HG03159 (cell line): ENCODE measurements around the gene TBC1D1.

ENCODE experiments used
- ATAC-seq: cut with Tn5 transposase; IDR thresholded peaks from one replicate; pipeline ENCODE4 v1.9.1; 2021; ENCODE audit warnings: mild to moderate bottlenecking, moderate library complexity; ENCODE audit not compliant: unreplicated experiment

The TBC1D1 gene

DNA sequence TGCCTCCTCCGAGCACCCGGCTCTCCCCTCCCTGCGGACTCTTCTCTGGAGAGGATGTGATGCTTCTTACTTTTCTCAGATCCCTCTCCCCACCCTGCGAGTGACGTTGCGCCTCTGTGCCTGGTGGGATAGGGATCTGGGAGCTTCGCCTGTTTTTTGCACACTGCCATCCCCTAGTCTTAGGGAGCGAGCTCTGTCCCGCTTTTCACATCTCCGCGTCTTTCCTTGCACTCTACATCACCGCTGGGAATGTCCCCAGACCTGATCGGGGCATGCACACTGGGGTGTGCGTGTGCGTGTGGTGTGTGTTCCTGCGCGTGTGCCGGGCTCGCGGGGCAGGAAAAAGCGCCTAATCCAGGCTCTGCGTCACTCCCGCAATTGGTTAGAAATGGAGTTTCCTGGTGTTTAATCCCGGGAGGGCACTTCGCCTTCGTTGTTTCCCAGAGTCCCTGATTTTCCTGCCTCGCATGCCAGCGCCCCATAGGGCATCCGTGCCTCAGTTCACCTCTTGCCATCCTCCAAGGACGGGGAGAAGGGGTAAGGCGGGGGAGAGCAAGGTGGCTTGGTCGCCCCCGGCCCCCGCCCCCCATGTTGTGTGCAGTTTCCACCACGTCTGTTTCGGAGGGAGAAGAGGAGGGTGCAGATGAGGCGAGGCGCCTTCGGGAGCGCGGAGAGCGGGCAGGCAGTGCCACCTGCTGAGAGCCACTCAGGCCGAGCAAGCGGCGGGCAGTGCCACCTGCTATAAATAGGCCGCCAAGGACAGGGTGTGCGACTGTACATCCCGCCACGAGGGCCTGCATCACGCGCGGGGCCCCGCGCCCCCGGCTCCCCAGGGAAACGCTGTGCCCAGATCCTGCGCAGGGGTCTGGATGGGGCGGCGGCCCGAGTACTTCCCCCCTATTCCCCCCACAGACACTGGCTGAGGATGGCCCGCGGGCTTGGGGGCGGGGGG lies 759 bp upstream of the TBC1D1 start:
- ATAC-seq = peak; percentile 5

GRCh38 chr4:37891260-37892159 lies 626 bp downstream of the TBC1D1 start:
- ATAC-seq = peak; percentile 54

GRCh38 chr4:37892641-37893040 lies 1.8 kb downstream of the TBC1D1 start:
- peak; percentile 49 for ATAC-seq

DNA sequence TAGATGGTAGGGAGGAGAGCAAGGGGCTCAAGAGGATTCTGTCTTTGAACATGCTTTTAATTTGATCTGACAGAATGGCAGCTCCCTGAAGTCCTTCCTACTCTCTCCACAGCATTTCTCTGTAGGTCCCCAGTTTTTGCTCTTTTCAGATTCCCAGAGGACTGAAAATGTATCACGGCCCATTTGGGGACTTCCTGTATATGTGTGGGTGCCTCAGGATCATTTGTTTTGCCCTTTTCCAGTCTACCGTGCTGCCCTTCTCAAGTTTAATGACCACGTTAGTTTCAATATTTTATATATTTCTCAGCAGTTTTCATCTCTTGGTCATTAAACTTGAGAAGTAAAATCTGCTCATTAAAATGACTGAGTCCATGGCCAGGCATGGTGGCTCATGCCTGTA lies 2.3 kb downstream of the TBC1D1 start:
- ATAC-seq = no peak

GRCh38 chr4:37895271-37895670 lies 4.4 kb downstream of the TBC1D1 start:
- ATAC-seq = no peak

DNA sequence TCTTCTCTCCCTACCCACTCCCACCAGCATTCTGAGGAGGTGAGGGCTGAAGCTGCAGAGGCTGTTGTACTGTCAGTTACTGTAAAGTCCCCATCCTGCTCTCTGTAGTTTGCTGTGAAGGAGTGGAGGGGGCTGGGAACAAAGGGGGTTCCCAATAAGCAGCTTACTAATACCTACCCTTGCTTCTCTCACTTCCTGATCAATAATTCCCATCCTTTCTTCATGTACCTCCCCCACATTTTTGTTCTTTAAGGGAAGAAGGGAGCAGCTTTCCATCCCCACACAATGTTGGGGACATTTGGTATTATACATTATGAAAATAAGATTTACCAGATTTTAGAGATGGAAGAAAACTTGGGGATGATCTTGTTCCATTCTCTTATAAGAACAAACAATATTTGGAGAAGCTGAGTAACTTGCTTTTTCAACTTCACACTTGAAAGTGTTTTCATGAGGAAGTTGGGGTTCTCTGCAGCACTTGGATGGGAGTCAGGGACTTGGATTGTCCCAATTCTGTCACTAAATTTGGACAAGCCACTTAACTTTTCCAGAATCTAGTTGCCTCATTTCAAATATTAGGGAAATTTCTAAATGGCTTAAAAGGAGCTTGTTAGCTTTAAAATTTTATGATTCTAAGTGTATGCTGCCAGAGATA lies 5.4 kb downstream of the TBC1D1 start:
- no peak for ATAC-seq

DNA sequence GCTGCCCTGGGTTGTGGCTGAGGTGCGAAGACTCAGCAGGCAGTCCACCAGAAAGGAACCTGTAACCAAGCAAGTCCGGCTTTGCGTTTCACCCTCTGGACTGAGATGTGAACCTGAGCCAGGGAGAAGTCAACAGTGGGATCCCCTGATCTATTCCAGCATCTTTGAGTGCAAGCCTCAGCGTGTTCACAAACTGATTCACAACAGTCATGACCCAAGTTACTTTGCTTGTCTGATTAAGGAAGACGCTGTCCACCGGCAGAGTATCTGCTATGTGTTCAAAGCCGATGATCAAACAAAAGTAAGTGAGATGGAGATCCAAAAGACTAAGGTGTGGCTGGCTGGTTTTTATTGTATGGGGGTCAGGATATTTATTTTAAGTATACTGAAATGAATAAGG lies 11.3 kb downstream of the TBC1D1 start:
- no peak for ATAC-seq

DNA sequence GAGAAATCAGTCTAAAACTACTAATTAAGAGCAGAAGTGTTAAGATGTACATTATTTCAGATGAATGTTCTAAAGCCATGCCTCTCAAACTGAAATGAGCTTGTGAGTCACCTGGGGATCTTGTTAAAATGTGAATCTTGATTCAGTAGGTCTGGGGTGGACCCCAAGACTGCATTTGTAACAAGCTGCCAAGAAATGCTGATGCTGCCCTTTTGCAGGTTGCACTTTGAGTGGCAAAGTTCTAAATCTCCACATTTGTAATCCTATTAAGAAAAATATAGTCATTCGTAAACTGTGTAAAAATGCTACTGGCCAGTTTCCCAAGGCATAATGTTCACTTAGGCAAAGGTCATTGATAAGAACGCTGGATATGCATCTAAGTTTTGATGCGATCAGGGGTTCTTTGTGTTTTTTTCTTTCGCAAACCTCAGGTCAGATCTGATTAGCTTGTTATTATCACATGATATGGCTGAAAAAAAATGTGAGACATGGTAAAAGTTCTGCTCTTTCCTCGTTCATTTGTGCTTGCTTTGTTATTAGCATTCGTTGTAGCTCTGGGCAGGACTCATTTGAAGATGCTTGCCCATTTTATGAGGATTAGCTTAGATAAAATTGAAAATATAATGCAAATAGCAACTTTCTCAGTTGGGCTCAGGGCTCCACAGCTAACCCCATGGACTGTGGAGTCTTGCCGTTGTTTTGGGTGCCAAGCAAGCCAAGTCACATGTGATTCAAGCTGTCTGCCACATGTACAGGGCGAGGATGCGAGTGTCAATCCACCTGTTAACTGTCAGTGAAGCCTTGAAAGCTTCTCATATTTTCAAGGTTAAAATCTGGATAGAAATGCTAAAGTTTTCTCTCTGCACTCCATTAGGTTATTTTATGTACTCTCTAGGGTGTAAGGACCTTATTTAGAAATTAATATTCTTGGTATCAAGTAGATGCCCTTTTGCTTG lies 12.1 kb downstream of the TBC1D1 start:
- ATAC-seq = no peak

DNA sequence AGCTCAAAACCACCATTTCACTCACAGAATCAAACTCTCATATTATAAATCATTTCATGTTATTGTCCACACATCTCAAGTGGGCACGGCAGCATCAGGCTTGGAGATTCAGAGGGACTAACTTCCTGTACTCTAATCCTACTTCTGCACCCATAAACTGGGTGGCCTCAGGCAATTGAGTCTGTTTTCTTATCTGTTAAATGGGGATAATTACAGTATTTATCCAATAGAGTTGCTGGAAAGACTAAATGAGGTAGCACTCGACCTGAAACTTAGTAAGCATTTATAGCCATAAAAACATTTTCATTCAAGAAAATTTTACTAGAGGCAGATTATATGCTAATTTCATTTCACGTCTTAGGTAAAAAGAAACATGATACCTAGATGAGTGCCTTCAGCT lies 13.0 kb downstream of the TBC1D1 start:
- no peak for ATAC-seq

- ATAC-seq = no peak
These were observed 13.9 kb downstream of the TBC1D1 start for GRCh38 chr4:37904824-37905223.

DNA sequence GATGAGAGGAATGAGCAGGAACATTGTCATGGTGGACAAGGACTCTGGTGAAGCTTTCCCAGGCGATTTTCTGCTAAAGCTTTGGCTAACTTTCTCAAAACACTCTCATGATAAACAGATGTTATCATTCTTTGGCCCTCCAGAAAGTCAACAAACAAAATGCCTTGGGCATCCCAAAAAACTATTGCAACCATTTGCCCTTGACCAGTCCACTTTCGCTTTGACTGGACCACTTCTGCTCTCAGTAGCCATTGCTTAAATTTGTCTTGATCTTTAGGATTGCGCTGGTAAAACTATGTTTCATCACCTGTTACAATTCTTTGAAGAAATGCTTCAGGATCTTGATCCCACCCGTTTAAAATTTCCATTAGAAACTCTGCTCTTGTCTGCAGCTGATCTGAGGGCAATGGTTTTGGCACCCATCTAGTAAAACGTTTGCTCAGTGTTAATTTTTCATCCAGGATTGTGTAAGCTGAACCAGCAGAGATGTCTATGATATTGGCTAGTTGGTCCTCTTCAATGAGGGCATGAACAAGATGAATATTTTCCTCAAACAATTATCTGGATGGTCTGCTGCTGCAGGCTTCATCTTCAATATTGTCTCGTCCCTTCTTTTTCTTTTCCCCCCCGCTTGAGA lies 14.8 kb downstream of the TBC1D1 start:
- no peak for ATAC-seq

DNA sequence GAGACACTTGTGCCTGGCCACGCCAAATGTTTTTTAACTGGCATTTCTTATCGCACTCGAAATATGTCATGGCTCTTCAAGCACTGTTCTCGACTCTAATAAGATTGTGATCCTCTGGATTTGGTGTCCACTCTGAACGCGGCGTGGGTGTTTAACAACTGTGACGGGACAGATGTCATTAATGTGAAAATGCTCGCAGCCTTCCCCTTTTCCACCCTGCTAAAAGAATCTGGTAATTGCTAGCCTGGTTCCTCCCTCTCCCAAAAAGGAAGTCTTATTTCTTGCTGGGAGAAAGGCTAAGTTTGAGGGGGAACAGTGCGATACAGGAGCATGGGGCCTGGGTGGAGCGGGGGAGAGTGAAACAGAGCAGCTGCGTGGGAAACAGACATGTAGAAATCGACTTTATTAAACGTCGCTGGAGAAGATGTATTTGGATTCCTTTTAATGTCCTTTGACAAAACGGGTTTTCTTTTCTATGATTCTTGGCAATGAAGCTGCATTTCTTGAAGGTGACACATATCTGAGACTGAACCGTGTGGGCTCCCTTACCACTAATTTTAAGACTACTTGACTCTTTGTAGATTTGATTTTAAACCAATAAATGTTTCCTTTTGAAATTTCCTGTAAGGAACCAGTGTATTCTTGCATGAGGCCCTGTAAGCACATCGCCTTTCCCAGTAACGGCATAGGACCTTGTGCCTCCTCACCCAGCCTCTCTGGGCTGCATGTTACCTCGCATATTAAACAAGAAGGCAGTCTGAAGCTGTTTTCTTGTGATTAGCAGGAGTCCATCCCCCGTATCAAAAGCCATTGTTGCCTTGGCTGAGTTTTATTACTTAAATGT lies 17.8 kb downstream of the TBC1D1 start:
- no peak for ATAC-seq

DNA sequence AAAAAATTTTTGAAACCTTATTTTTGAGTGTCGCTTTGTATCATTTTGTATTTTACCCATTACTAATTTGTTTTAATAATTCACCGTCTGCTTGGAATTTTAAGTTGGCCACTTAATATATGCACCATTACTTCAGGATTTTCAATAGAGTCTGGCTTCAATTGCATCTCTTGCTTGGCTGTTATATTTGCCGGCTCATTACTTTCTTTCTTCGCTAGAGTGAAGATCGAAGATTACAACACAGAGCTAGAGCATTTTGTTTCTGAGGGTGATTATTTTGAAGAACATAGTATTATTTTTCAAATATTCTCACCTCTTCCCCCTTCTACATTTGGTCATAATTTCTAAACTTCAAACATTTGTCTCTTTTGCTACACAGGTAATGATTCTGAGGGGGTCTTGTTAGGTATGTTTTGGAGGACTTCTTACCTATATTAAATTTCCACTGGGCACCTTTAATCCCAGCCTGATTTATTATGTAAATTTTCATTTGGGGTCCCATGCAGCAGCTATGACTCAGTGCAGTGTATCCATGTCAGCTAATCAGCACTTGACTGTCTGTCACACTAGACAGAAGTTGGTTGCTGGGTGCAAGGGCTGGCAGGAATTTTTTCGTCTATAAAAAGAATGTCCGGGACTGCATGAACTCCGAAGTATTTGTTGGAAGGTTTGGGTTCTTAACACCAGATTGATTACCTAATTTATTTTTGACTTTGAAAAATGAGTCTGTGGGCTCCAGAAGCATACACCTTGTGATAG lies 18.6 kb downstream of the TBC1D1 start:
- ATAC-seq = no peak

GRCh38 chr4:37910091-37910486 lies 19.2 kb downstream of the TBC1D1 start:
- ATAC-seq = no peak

GRCh38 chr4:37914539-37914938 lies 23.7 kb downstream of the TBC1D1 start:
- ATAC-seq = no peak

GRCh38 chr4:37917388-37917787 lies 26.5 kb downstream of the TBC1D1 start:
- ATAC-seq = no peak

DNA sequence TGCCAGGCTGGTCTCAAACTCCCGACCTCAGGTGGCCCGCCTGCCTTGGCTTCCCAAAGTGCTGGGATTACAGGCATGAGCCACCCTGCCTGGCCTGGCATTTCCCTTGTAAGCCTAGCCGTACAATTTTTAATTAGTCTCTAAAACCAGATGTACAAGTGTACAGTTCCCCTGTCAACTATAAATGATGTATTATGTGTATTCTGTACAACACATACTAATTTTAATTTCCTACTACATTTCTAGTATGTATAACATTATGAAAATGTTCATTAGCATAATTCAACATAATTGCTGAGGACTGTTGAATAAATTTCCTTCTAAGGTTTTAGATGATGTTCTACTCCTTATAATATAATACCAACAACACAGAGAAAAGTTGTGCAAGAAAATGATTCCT lies 27.8 kb downstream of the TBC1D1 start:
- ATAC-seq = no peak

- ATAC-seq = no peak
These were observed 31.4 kb downstream of the TBC1D1 start for GRCh38 chr4:37922328-37922727.
